ENCODE measurements around the gene HES5.

The HES5 gene

GRCh38 chr1:2514863-2515762 is 14.9 kb downstream of the HES5 start:
- DNase-seq: no peak

DNA sequence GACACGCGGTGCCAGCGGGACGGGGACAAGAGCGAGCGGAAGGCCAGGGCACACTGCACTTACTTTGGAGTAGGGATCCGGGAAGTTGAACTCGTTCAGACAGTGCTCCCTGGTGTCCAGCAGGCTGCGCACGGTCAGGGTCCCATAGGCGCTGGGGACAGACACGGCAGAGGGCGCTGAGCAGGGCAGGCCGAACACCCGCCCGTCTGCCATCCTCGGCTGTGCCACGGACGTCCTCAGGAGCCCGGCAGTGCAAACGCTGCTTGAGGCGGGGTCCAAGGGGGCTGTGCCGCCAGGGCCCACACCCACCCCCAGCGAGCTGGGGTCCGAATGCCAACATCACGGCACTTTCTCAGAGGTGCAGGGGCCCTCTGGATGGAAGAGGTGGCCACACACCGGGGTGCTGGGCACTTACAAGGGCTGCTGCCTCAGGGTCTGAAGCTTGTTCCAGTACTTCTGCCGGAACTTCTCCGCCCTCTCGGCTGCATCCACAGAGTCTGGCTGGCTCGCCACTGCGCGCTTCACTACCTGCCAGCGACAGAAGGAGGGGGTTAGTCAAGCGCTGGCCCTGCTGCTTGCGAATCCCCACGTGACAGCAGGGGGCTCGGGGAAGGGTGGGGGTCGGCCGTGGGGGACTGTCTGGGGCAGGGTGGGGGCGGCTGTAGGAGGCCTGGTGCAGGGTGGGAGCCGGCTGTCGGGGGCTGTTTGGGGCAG is 16.0 kb downstream of the HES5 start:
- DNase-seq: no peak

DNA sequence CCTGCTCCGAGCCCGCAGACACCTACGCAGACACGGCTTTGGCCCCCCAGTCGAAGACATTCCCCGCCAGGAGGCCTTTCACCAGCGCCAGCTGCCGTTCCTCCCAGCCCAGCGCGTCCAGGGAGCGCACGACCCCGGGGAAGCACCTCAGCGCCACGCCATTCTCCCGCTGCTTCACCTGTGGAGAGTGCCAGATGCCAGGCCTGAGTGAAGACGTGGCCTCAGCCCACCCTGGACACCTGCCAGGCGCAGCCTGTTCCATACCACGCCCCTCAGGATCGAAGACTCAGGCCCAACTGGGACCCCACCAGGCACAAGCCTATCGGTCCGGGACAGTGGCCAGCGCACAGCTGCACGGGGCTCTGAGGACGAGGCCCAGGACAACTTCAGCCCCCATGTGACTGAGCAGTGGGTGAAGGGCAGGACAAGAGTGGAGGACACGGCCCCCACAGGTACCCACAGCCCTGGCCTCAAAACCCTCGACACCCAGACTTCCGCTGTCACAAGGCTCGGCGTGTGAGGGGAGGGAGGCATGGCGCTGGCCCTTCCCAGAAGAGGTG is 17.1 kb downstream of the HES5 start:
- DNase-seq: no peak

- no peak for DNase-seq
Observed at GRCh38 chr1:2510366-2511155, 19.5 kb downstream of the HES5 start.

DNA sequence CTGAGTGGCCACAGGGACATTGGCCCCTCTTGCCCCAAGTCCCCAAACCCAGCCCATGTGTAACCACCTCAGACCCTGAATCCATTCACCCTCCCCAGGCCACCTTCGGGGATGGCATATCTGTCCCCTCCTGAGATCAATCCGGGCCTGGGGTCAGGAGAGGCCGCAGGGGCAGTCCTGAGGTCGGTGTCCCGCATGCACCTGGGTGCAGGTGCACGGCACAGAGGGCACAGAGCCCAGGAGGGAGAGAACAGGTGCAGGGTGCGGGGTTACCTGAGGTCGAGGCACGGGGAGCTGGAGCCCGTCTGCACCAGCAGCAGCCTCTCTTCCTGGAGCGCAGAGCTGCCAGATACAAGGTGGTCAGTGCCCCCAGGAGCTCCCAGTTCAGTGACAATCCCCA is 20.5 kb downstream of the HES5 start:
- no peak for DNase-seq

DNA sequence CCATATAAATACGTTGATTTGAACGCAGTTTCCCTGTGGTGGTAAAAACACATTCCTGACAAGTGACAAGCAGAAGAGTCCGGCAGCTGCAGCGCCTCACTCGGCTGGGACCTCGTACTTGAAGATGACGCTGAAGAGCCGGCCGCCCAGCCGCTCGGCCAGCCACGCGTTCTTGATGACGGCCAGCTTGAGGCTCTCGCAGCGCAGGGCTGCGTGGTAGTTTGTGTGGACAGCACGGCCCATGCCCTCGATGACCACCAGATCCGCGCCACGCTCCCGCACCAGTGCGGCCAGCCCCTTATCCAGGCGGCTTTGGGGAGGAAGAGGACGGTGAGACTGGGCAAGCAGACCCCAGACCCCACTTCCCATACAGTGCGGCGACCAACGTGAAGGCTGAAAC is 21.3 kb downstream of the HES5 start:
- DNase-seq: no peak

- DNase-seq: no peak
Observed at GRCh38 chr1:2508180-2508579, 21.9 kb downstream of the HES5 start.

DNA sequence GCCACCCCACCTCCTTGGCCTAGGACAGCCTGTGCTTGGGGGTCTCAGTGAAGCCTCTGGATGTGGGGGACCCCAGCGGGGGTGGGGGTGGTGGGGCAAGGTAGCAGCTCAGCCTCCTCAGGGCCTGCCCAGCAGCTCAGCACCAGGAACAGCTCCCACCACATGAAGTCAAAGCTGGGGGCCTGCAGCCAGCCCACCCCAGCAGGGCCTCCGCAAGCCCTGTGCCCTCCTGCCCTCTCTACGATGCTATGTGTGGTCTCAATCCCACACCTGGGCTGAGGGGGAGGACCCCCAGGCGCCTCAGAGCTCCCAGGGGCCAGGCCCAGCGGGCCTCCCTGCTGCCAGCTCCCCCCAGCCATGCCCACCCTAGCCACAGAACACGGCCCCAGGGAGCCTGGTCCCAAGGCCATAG is 22.3 kb downstream of the HES5 start:
- DNase-seq: no peak

GRCh38 chr1:2506901-2507565 is 23.0 kb downstream of the HES5 start:
- DNase-seq: no peak

- no peak for DNase-seq
Observed at GRCh38 chr1:2506007-2506860, 23.8 kb downstream of the HES5 start.

- DNase-seq: no peak
Observed at GRCh38 chr1:2505461-2505994, 24.5 kb downstream of the HES5 start.

DNA sequence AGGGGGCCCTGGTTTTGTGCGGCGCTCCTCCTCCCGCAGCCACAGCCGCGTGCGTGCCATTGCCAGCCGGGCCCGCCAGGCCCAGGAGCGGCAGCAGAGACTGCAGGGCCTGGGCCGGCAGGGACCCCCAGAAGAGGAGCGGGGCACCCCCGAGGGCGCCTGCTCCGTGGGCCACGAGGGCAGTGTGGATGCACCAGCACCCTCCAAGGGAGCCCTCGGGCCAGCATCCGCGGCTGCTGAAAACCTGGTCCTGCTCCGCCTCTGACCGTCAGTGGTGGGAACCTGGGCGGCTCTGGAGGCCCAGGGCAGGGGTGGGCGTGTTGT is 25.2 kb downstream of the HES5 start:
- no peak for DNase-seq

DNA sequence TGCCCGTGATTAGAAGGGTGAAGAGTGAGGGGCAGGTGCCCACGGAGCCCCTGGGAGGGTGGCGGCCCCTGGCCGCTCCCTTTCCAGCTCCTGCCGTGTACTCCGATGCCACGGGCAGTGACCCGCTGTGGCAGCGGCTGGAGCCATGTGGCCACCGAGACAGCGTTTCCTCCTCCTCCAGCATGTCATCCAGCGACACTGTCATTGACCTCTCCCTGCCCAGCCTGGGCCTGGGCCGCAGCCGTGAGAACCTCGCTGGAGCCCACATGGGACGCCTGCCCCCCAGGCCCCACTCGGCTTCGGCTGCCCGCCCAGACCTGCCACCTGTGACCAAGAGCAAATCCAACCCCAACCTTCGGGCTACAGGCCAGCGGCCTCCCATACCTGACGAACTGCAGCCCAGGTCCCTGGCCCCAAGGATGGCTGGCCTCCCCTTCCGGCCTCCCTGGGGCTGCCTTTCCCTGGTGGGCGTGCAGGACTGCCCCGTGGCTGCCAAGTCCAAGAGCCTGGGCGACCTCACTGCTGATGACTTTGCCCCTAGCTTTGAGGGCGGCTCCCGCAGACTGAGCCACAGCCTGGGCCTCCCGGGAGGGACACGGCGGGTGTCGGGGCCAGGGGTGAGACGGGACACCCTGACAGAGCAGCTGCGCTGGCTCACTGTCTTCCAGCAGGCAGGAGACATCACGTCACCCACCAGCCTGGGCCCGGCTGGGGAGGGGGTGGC is 25.7 kb downstream of the HES5 start:
- no peak for DNase-seq

GRCh38 chr1:2503554-2504224 is 26.4 kb downstream of the HES5 start:
- no peak for DNase-seq

GRCh38 chr1:2502661-2503553 is 27.2 kb downstream of the HES5 start:
- DNase-seq: no peak

GRCh38 chr1:2502210-2502609 is 27.9 kb downstream of the HES5 start:
- no peak for DNase-seq

DNA sequence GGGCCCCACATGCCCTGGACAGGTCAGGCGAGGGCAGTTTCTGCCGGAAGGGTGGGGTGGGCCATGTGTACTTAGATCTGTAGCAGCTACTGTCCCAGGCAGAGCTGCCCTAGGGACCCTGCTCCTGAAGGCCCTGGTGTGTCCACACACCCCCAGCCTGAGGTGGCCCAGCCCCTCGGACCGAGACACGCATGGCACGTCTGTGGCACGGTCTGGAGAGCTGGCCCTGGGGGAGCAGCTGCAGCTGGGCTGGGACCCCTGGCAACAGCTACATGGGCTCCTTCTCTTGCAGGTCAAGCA is 28.3 kb downstream of the HES5 start:
- no peak for DNase-seq

DNA sequence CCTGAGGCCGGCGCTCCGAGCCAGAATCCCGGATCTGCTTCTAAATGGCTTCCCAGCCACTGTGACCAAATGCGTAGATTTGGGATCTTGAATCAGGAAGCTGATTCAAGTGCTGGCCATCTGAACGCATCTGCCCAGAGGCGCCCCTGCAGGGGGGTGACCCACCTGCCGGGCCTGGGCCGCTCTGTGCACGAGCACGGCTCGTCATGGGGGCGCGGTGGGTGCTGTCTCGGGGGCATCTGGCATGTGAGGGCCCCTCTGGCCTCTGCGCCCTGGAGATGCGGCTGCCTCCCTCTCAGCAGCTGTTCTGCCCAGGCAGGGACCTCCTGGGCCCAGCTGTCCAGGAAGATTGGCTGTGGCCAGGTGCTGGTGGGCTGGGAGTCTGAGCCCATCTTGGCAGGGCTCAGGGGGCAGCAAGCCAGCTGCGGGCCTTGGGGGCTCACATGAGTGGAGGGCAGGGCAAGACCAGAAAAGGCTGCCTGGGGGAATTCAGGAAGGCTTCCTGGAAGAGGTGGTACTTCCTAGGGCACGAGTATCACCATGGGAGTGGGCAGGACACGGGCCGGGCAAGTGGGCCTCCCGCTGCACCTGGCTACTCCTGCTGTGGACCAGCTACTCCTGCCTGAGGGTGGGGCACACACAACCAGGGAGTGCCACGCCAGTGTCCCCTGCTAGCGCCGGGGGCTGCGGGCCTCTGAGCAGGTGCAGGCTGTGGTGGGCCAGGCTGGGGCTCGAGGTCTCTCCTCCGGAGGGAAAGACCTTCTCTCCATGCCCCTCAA is 28.8 kb downstream of the HES5 start:
- DNase-seq: no peak
